WTC11 (cell line): Measurements from ENCODE around the gene RAX2. TPM values are rescaled to one million over a fixed set of nuclear protein-coding genes. Genes with fewer than 3 reads are reported as not detected.

ENCODE experiments used
- ATAC-seq: fragments of 200-7000 bp; cut with Tn5 transposase; 2 replicates; pipeline ENCODE4 v1.10.0; 2021; ENCODE audit warnings: mild to moderate bottlenecking, moderate library complexity
- CTCF ChIA-PET: fragments of 300-600 bp; sonication (Branson Sonifier 250); formaldehyde crosslinking; loops from one replicate; lab custom pipeline; 2021; ENCODE audit warnings: antibody characterized with exemption; lab: Charles Lee
- POLR2A ChIA-PET: fragments of 350-600 bp; sonication (Branson Sonifier 250); formaldehyde crosslinking; loops from one replicate; lab custom pipeline; 2021; ENCODE audit warnings: antibody characterized with exemption; lab: Charles Lee
- DNase-seq: peaks from one replicate; pipeline ENCODE4 v3.0.0; 2021; ENCODE audit warnings: low spot score
- H3K27ac Mint-ChIP-seq: 2 replicates; pipeline ENCODE4 v1.8.0; 2021; ENCODE audit warnings: mixed read lengths
- H3K27me3 Mint-ChIP-seq: 2 replicates; pipeline ENCODE4 v1.8.0; 2021; ENCODE audit warnings: low read depth, mild to moderate bottlenecking, moderate library complexity, mixed read lengths
- H3K36me3 Mint-ChIP-seq: 2 replicates; pipeline ENCODE4 v1.8.0; 2021; ENCODE audit warnings: mixed read lengths
- H3K4me1 Mint-ChIP-seq: 2 replicates; pipeline ENCODE4 v1.8.0; 2022; ENCODE audit warnings: mixed read lengths
- H3K4me3 Mint-ChIP-seq: 2 replicates; pipeline ENCODE4 v1.8.0; 2021; ENCODE audit warnings: mild to moderate bottlenecking, moderate library complexity, mixed read lengths
- H3K9me3 Mint-ChIP-seq: 2 replicates; pipeline ENCODE4 v1.8.0; 2021; ENCODE audit warnings: mixed read lengths
- CBFB ChIP-seq: sonication (generic); formaldehyde crosslinking; IDR thresholded peaks from 2 replicates; pipeline ENCODE4 v1.8.1; 2022; ENCODE audit warnings: mild to moderate bottlenecking, low read depth, missing genetic modification reagents
- E2F4 ChIP-seq: sonication (generic); formaldehyde crosslinking; IDR thresholded peaks from 2 replicates; pipeline ENCODE4 v1.8.1; 2022; ENCODE audit warnings: low read depth, mild to moderate bottlenecking, moderate library complexity, missing genetic modification reagents, borderline replicate concordance
- ELF4 ChIP-seq: sonication (generic); formaldehyde crosslinking; IDR thresholded peaks from 2 replicates; pipeline ENCODE4 v1.8.1; 2022; ENCODE audit warnings: low read depth, mild to moderate bottlenecking, moderate library complexity, missing genetic modification reagents
- ETV6 ChIP-seq: sonication (generic); formaldehyde crosslinking; IDR thresholded peaks from 2 replicates; pipeline ENCODE4 v1.8.1; 2022; ENCODE audit warnings: mild to moderate bottlenecking, missing genetic modification reagents
- HMGXB4 ChIP-seq: sonication (generic); formaldehyde crosslinking; IDR thresholded peaks from 2 replicates; pipeline ENCODE4 v1.8.1; 2023; ENCODE audit warnings: mild to moderate bottlenecking, moderate library complexity, missing genetic modification reagents
- KAT7 ChIP-seq: sonication (generic); formaldehyde crosslinking; IDR thresholded peaks from 2 replicates; pipeline ENCODE4 v1.8.1; 2023; ENCODE audit warnings: missing genetic modification reagents, mild to moderate bottlenecking, borderline replicate concordance
- NR2C2 ChIP-seq: sonication (generic); formaldehyde crosslinking; IDR thresholded peaks from 2 replicates; pipeline ENCODE4 v1.8.0; 2022; ENCODE audit warnings: mild to moderate bottlenecking, missing genetic modification reagents
- RELA ChIP-seq: sonication (generic); formaldehyde crosslinking; IDR thresholded peaks from 2 replicates; pipeline ENCODE4 v1.8.1; 2022; ENCODE audit warnings: missing genetic modification reagents, mild to moderate bottlenecking, borderline replicate concordance
- STAT6 ChIP-seq: sonication (generic); formaldehyde crosslinking; conservative IDR thresholded peaks from 2 replicates; pipeline ENCODE4 v1.8.1; 2023; ENCODE audit warnings: mild to moderate bottlenecking, low read depth, missing genetic modification reagents, moderate library complexity
- ZNF317 ChIP-seq: sonication (generic); formaldehyde crosslinking; IDR thresholded peaks from 2 replicates; pipeline ENCODE4 v1.8.1; 2023; ENCODE audit warnings: low read depth, mild to moderate bottlenecking, moderate library complexity, missing genetic modification reagents, borderline replicate concordance
- ZNF423 ChIP-seq: fragments of 250-450 bp; sonication (Bioruptor Pico); IDR thresholded peaks from 2 replicates; pipeline ENCODE4 v2.1.2; 2022; ENCODE audit warnings: mild to moderate bottlenecking, moderate library complexity
- total RNA-seq: library from RNA; stranded (reverse); gene quantifications from 3 replicates; pipeline ENCODE4 v1.2.3, GENCODE V29; 2021
- TF ChIP-seq, protein P1 (sequence below): sonication (generic); formaldehyde crosslinking; conservative IDR thresholded peaks from 2 replicates; pipeline ENCODE4 v1.8.1; 2022; ENCODE audit warnings: mild to moderate bottlenecking, missing genetic modification reagents
- TF ChIP-seq, protein P2 (sequence below): fragments of 250-450 bp; sonication (Bioruptor Pico); IDR thresholded peaks from 2 replicates; pipeline ENCODE4 v2.1.2; 2022; ENCODE audit warnings: mild to moderate bottlenecking, moderate library complexity
- TF ChIP-seq, protein P3 (sequence below): sonication (generic); formaldehyde crosslinking; IDR thresholded peaks from 2 replicates; pipeline ENCODE4 v1.8.1; 2022; ENCODE audit warnings: low read depth, missing genetic modification reagents, borderline replicate concordance
- TF ChIP-seq, protein P4 (sequence below): sonication (generic); formaldehyde crosslinking; IDR thresholded peaks from 2 replicates; pipeline ENCODE4 v1.8.0; 2022; ENCODE audit warnings: mild to moderate bottlenecking, missing genetic modification reagents

RAX2 gene
- total RNA-seq, 1 experiment from 2014 or later = 0.09 TPM

- DNase-seq = no peak
- no peak overlapping the region for H3K27ac Mint-ChIP-seq
- no peaks in the 10 kb centered on the region for H3K27me3 Mint-ChIP-seq
- ChIA-PET CTCF (interaction anchor here (0.6 kb wide), 1 partner anchor 34 kb away, joined by 3 read pairs; no protein-coding TSS in a partner anchor), POLR2A (no interaction called here)
- ATAC-seq = no peak
- H3K4me3 Mint-ChIP-seq = no peak overlapping the region
- no peaks in the 10 kb centered on the region for H3K36me3 Mint-ChIP-seq
- no peaks in the 10 kb centered on the region for H3K4me1 Mint-ChIP-seq
- TF ChIP-seq KAT7 (CRISPR knock-in tag) (no peak), ETV6 (CRISPR knock-in tag) (no peak), STAT6 (CRISPR knock-in tag) (no peak), ZNF317 (no peak), RELA (CRISPR knock-in tag) (no peak), E2F4 (CRISPR knock-in tag) (no peak), CBFB (CRISPR knock-in tag) (no peak), ZNF423 (no peak), ELF4 (CRISPR knock-in tag) (no peak), NR2C2 (CRISPR knock-in tag) (no peak), HMGXB4 (CRISPR knock-in tag) (no peak)
- TF ChIP-seq, protein P1, sequence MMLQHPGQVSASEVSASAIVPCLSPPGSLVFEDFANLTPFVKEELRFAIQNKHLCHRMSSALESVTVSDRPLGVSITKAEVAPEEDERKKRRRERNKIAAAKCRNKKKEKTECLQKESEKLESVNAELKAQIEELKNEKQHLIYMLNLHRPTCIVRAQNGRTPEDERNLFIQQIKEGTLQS (CRISPR knock-in tag) = no peak
- TF ChIP-seq, protein P2, sequence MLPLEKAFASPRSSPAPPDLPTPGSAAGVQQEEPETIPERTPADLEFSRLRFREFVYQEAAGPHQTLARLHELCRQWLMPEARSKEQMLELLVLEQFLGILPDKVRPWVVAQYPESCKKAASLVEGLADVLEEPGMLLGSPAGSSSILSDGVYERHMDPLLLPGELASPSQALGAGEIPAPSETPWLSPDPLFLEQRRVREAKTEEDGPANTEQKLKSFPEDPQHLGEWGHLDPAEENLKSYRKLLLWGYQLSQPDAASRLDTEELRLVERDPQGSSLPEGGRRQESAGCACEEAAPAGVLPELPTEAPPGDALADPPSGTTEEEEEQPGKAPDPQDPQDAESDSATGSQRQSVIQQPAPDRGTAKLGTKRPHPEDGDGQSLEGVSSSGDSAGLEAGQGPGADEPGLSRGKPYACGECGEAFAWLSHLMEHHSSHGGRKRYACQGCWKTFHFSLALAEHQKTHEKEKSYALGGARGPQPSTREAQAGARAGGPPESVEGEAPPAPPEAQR = no peak
- TF ChIP-seq, protein P3, sequence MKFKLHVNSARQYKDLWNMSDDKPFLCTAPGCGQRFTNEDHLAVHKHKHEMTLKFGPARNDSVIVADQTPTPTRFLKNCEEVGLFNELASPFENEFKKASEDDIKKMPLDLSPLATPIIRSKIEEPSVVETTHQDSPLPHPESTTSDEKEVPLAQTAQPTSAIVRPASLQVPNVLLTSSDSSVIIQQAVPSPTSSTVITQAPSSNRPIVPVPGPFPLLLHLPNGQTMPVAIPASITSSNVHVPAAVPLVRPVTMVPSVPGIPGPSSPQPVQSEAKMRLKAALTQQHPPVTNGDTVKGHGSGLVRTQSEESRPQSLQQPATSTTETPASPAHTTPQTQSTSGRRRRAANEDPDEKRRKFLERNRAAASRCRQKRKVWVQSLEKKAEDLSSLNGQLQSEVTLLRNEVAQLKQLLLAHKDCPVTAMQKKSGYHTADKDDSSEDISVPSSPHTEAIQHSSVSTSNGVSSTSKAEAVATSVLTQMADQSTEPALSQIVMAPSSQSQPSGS (CRISPR knock-in tag) = no peak
- TF ChIP-seq, protein P4, sequence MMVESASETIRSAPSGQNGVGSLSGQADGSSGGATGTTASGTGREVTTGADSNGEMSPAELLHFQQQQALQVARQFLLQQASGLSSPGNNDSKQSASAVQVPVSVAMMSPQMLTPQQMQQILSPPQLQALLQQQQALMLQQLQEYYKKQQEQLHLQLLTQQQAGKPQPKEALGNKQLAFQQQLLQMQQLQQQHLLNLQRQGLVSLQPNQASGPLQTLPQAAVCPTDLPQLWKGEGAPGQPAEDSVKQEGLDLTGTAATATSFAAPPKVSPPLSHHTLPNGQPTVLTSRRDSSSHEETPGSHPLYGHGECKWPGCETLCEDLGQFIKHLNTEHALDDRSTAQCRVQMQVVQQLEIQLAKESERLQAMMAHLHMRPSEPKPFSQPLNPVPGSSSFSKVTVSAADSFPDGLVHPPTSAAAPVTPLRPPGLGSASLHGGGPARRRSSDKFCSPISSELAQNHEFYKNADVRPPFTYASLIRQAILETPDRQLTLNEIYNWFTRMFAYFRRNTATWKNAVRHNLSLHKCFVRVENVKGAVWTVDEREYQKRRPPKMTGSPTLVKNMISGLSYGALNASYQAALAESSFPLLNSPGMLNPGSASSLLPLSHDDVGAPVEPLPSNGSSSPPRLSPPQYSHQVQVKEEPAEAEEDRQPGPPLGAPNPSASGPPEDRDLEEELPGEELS (CRISPR knock-in tag) = no peak
- 0 out of 2 replicates have a peak, but pooled peaks cover 3% of the 10 kb centered on the region for H3K9me3 Mint-ChIP-seq
Measured at GRCh38 chr19:3814648-3815047, 42.6 kb upstream of the RAX2 start.
